Measurements from ENCODE around the gene GARIN5A. TPM values are rescaled to one million over a fixed set of nuclear protein-coding genes. Genes with fewer than 3 reads are reported as not detected.

Gene GARIN5A
- total RNA-seq, 1 donor from 2014 or later: 3.8 TPM

GRCh38 chr19:50481351-50482149 lies 4.9 kb upstream of the GARIN5A start:
- Histone ChIP-seq H3K27me3 (no peaks in the 10 kb centered on the region), H3K9me3 (no peaks in the 10 kb centered on the region), H3K4me1 (peaks cover 16% of the 10 kb centered on the region), H3K4me3 (no peak overlapping the region), H3K27ac (no peak overlapping the region), H3K36me3 (peaks cover 57% of the 10 kb centered on the region)
- intact Hi-C loops (cut with DNase I): no loop called here
- ATAC-seq: no peak
- TF ChIP-seq CTCF (IDR thresholded peaks at IDR 0.05): no peak
- DNase-seq: peak; percentile 56

- DNase-seq (peak; percentile 63), ATAC-seq (no peak)
- Histone ChIP-seq H3K27ac (no peak overlapping the region), H3K4me3 (no peak overlapping the region), H3K4me1 (peaks cover 16% of the 10 kb centered on the region), H3K36me3 (peaks cover 57% of the 10 kb centered on the region), H3K27me3 (no peaks in the 10 kb centered on the region), H3K9me3 (no peaks in the 10 kb centered on the region)
- TF ChIP-seq CTCF (IDR thresholded peaks at IDR 0.05): no peak
- intact Hi-C loops (cut with DNase I): no loop called here
Observed at GRCh38 chr19:50480281-50481111, 3.8 kb upstream of the GARIN5A start.

- Histone ChIP-seq H3K4me1 (peaks cover 16% of the 10 kb centered on the region), H3K9me3 (no peaks in the 10 kb centered on the region), H3K36me3 (peaks cover 57% of the 10 kb centered on the region), H3K27me3 (no peaks in the 10 kb centered on the region), H3K4me3 (no peak overlapping the region), H3K27ac (no peak overlapping the region)
- intact Hi-C loops (cut with DNase I): no loop called here
- DNase-seq (peak; percentile 46), ATAC-seq (no peak)
- no peak for TF ChIP-seq CTCF (IDR thresholded peaks at IDR 0.05)
Observed at GRCh38 chr19:50479761-50480251, 3.2 kb upstream of the GARIN5A start.

GRCh38 chr19:50478901-50479715 lies 2.5 kb upstream of the GARIN5A start:
- Histone ChIP-seq H3K27ac (no peak overlapping the region), H3K36me3 (peaks cover 50% of the 10 kb centered on the region), H3K9me3 (no peaks in the 10 kb centered on the region), H3K4me1 (peaks cover 16% of the 10 kb centered on the region), H3K4me3 (no peak overlapping the region), H3K27me3 (no peaks in the 10 kb centered on the region)
- peak; percentile 26 for TF ChIP-seq CTCF (IDR thresholded peaks at IDR 0.05)
- DNase-seq (peak; percentile 63), ATAC-seq (no peak)
- intact Hi-C loops (cut with DNase I): no loop called here

GRCh38 chr19:50477751-50478515 lies 1.3 kb upstream of the GARIN5A start:
- Histone ChIP-seq H3K9me3 (no peaks in the 10 kb centered on the region), H3K27ac (no peak overlapping the region), H3K36me3 (peaks cover 39% of the 10 kb centered on the region), H3K27me3 (no peaks in the 10 kb centered on the region), H3K4me3 (peak overlapping the region; percentile 98), H3K4me1 (peaks cover 16% of the 10 kb centered on the region)
- no peak for ATAC-seq
- TF ChIP-seq CTCF (IDR thresholded peaks at IDR 0.05): no peak
- DNase-seq: peak; percentile 32
- intact Hi-C loops (cut with DNase I): no loop called here

All from upper lobe of right lung (tissue), 1 donor.